Upper lobe of left lung (tissue), 6 donors: Measurements from ENCODE around the gene BNIP1. TPM values are rescaled to one million over a fixed set of nuclear protein-coding genes. Genes with fewer than 3 reads are reported as not detected.

Source experiments
- ATAC-seq, 2 donors: fragments of 200-7000 bp; cut with Tn5 transposase; one replicate each; pipeline ENCODE4 v1.9.1; 2022; ENCODE audit warnings: mild to moderate bottlenecking in 2 of 2, moderate library complexity in 2 of 2; ENCODE audit not compliant: low FRiP score in 2 of 2
- DNase-seq, 2 donors: peaks; one replicate each; pipeline ENCODE4 v3.0.0-alpha.2; 2019 to 2020
- H3K27ac ChIP-seq, 4 donors: fragments of 200-600 bp; sonication (generic); one replicate each; pipeline ENCODE4 v1.5.1; 2016 to 2019
- H3K27me3 ChIP-seq, 4 donors: fragments of 200-600 bp; sonication (generic); one replicate each; pipeline ENCODE4 v1.5.1; 2017 to 2019
- H3K36me3 ChIP-seq, 4 donors: fragments of 200-600 bp; sonication (generic); one replicate each; pipeline ENCODE4 v1.5.1; 2016 to 2019
- H3K4me1 ChIP-seq, 4 donors: fragments of 200-600 bp; sonication (generic); one replicate each; pipeline ENCODE4 v1.5.1; 2018 to 2019
- H3K4me3 ChIP-seq, 4 donors: fragments of 200-600 bp; sonication (generic); one replicate each; pipeline ENCODE4 v1.5.1; 2017 to 2019; ENCODE audit warnings: mild to moderate bottlenecking in 2 of 4, moderate library complexity in 1 of 4
- H3K9me3 ChIP-seq, 4 donors: fragments of 200-600 bp; sonication (generic); one replicate each; pipeline ENCODE4 v1.5.1; 2018 to 2019
- CTCF ChIP-seq, 6 experiments: fragments of 450-650 bp in 4 of 6; fragments of 200-600 bp in 2 of 6; sonication (generic) in 2 of 6; IDR thresholded peaks; one replicate each; pipeline ENCODE4 v1.5.1; 2016 to 2019; ENCODE audit warnings: antibody characterized with exemption in 6 of 6
- EP300 ChIP-seq, 4 donors: sonication (generic); formaldehyde crosslinking; IDR thresholded peaks; one replicate each; pipeline ENCODE4 v1.5.1; 2017; ENCODE audit warnings: antibody characterized with exemption in 4 of 4, control low read depth in 2 of 4
- POLR2A ChIP-seq, 4 donors: fragments of 450-650 bp; IDR thresholded peaks; one replicate each; pipeline ENCODE4 v1.5.1; 2016 to 2017; ENCODE audit warnings: antibody characterized with exemption in 4 of 4, mild to moderate bottlenecking in 2 of 4
- POLR2AphosphoS5 ChIP-seq, 2 donors: sonication (generic); formaldehyde crosslinking; IDR thresholded peaks; one replicate each; pipeline ENCODE4 v1.5.1; 2017; ENCODE audit warnings: antibody characterized with exemption in 2 of 2
- WGBS, 2 donors: methylation state at CpG; one replicate each; pipeline ENCODE4 v1.1.5; 2017 to 2018; 5-methylcytosine and 5-hydroxymethylcytosine counted together
- total RNA-seq, 6 donors: library from RNA; depleted of rRNA in 4 of 6; stranded (reverse); fragments of >200 nt in 4 of 6; gene quantifications; one replicate each; pipeline versions ENCODE4 v1.1.0 to v1.2.1, GENCODE V29; 2016 to 2021
- donor health status: DM: no; HTN: no; CAD: no; lungs with moderate emphysema.
- donor health status: DM: no; HTN: yes; CAD: no; lungs with severe emphysema.

The BNIP1 gene
- total RNA-seq, 6 donors from 2014 or later, result 2.1 to 12.5 (median 10.6) TPM

- no peak for DNase-seq
- TF ChIP-seq POLR2A (IDR thresholded peaks at IDR 0.05), result no peak
- no peak for TF ChIP-seq CTCF (IDR thresholded peaks at IDR 0.05)
- TF ChIP-seq EP300 (IDR thresholded peaks at IDR 0.05), result no peak
- no peak for TF ChIP-seq POLR2AphosphoS5 (IDR thresholded peaks at IDR 0.05)
These were observed 67.0 kb downstream of the BNIP1 start for GRCh38 chr5:173211284-173211683.

GRCh38 chr5:173213236-173213933, 69.1 kb downstream of the BNIP1 start:
- 91 to 96% methylated on average over 7 to 34 of the region's 49 CpGs for WGBS, 2 donors
- no peak overlapping the region for H3K4me3 ChIP-seq
- no peaks in the 10 kb centered on the region for H3K4me1 ChIP-seq
- H3K27ac ChIP-seq, result no peak overlapping the region
- no peaks in the 10 kb centered on the region for H3K27me3 ChIP-seq
- ATAC-seq (no peak), DNase-seq (peak in 1 of 2 donors; percentile 80)
- no peaks in the 10 kb centered on the region for H3K36me3 ChIP-seq
- TF ChIP-seq CTCF (IDR thresholded peaks at IDR 0.05) (no peak), POLR2A (IDR thresholded peaks at IDR 0.05) (no peak), POLR2AphosphoS5 (IDR thresholded peaks at IDR 0.05) (no peak), EP300 (IDR thresholded peaks at IDR 0.05) (no peak)
- no peaks in the 10 kb centered on the region for H3K9me3 ChIP-seq

More at GRCh38 chr5:173211284-173211683, 67.0 kb downstream of the BNIP1 start:
- no peaks in the 10 kb centered on the region for H3K9me3 ChIP-seq
- H3K27me3 ChIP-seq, result no peaks in the 10 kb centered on the region
- H3K36me3 ChIP-seq, result no peaks in the 10 kb centered on the region
- 79 to 89% methylated on average over 3 to 6 of the region's 6 CpGs for WGBS, 2 donors
- H3K4me3 ChIP-seq, result no peak overlapping the region
- no peak overlapping the region for H3K27ac ChIP-seq
- no peaks in the 10 kb centered on the region for H3K4me1 ChIP-seq
- ATAC-seq, result no peak

Other genes with a start within 250 kb of the BNIP1 start
- gene RPL26L1, start 185.1 kb upstream of the BNIP1 start, total RNA-seq, result 10 to 100 TPM; 10.5 to 31.0 (median 23.9) TPM
- gene ATP6V0E1, start 160.8 kb upstream of the BNIP1 start, total RNA-seq, result 100 to 1,000 TPM in 4 of 6 donors, 10 to 100 TPM in 2; 58.7 to 317 (median 198) TPM
- gene CREBRF, start 88.2 kb upstream of the BNIP1 start, total RNA-seq, result 10 to 100 TPM; 22.0 to 65.0 (median 38.0) TPM
- not detected for gene NKX2-5, start 90.7 kb downstream of the BNIP1 start, total RNA-seq
- gene STC2, start 183.9 kb downstream of the BNIP1 start, total RNA-seq, result 10 to 100 TPM in 2 of 6 donors, 1 to 10 TPM in 4; 1.0 to 11.4 (median 6.2) TPM